GM12875 (cell line): Measurements from ENCODE around the gene VAV3.

Experiments used
- H3K4me3 ChIP-seq: one replicate; pipeline ENCODE4 v1.5.1; 2011; ENCODE audit warnings: low read depth, low read length, control low read depth
- TF ChIP-seq, protein P1 (sequence below): IDR thresholded peaks from 2 replicates; pipeline ENCODE4 v1.5.1; 2011; ENCODE audit warnings: low read depth, mild to moderate bottlenecking, control low read depth, inconsistent platforms, low read length, moderate library complexity, borderline replicate concordance; ENCODE audit not compliant: insufficient read depth

Gene VAV3

DNA sequence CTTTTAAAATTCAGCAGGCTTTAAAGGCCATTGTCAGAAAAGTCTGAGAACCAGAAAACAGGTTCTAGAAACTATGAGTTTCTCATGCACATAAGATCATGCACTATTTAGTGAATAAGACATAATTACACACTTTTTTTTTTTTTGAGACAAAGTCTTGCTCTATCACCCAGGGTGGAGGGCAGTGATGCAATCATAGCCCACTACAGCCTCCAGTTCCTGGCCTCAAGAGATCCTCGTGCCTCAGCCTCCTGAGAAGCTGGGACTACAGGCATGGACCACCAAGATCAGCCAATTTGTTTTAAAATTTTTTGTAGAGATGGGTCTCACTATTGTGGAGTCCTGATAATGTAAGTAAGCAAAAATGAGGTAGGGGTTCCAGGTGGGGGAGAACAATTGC, 134.9 kb downstream of the VAV3 start:
- H3K4me3 ChIP-seq = no peak overlapping the region
- TF ChIP-seq, protein P1, sequence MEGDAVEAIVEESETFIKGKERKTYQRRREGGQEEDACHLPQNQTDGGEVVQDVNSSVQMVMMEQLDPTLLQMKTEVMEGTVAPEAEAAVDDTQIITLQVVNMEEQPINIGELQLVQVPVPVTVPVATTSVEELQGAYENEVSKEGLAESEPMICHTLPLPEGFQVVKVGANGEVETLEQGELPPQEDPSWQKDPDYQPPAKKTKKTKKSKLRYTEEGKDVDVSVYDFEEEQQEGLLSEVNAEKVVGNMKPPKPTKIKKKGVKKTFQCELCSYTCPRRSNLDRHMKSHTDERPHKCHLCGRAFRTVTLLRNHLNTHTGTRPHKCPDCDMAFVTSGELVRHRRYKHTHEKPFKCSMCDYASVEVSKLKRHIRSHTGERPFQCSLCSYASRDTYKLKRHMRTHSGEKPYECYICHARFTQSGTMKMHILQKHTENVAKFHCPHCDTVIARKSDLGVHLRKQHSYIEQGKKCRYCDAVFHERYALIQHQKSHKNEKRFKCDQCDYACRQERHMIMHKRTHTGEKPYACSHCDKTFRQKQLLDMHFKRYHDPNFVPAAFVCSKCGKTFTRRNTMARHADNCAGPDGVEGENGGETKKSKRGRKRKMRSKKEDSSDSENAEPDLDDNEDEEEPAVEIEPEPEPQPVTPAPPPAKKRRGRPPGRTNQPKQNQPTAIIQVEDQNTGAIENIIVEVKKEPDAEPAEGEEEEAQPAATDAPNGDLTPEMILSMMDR = no peak

DNA sequence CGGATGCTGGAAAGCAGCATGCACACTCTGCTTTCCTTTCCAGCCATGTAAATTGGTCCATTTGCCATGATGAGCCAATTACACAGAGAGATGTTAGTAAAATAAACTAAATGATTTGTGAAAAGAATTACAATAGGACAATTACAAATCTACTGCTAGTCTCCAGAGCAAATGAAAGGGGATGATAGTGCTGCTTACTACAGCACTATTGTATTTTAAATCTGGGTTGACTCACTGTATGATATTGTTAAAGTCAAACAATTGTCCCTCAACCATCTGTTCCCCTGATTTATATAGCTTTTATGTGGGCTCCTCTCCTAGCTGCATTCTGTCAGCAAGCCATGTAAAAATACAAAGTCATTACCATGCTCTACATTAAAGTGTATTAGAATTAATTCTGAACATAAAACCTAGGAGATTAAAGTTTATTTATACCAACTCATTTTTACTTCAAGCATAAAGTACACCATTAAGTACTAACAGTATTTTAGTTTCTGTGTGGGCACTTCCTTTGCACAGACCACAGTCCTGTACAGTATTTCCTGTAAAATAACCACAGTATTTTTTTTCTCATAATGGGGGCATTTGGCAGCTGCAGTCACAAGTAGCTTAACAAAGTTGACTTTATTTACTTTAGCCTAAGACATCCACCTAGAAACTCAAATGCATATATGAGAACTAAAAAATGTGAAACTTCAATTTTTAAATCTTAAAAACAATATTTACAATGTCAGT, 135.8 kb downstream of the VAV3 start:
- TF ChIP-seq, protein P1 = no peak
- H3K4me3 ChIP-seq = no peak overlapping the region

DNA sequence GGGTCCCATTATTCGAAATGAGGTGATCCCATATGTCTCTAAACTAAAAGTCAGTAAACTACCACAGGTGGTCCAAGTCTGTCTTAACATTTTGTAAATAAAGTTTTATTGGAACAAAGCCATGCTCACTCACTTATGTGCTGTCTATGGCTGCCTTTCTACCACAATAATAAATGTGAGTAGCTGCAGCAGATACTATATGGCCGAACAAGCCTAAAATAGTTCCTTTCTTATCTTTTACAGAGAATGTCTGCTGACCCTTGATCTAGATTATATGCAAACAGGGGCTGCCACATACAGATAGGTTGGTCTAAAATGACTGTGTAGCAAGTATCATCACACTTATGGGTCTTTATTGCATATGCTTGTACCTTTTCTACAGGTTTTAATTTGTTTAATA, 140.0 kb downstream of the VAV3 start:
- no peak overlapping the region for H3K4me3 ChIP-seq
- TF ChIP-seq, protein P1 = no peak

DNA sequence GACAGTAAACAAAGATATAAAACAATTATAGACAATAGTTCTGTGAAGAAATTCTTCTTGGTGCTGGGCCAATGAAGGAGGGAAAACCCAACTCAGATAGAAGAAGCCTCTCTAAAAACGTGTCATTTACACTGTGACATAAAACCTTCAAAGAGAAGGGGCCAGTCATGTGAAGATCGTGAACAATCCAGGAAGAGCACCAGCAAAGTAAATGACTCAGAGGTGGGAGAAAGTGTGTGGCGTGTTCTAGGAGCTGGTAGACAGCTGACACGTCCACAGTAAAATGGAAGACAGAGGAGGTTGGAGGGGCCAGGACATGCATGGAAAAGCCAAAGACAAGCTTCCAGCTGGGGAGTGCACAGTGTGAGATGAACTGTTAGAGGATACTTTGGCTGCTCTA, 143.6 kb downstream of the VAV3 start:
- H3K4me3 ChIP-seq = no peak overlapping the region
- TF ChIP-seq, protein P1 = no peak

DNA sequence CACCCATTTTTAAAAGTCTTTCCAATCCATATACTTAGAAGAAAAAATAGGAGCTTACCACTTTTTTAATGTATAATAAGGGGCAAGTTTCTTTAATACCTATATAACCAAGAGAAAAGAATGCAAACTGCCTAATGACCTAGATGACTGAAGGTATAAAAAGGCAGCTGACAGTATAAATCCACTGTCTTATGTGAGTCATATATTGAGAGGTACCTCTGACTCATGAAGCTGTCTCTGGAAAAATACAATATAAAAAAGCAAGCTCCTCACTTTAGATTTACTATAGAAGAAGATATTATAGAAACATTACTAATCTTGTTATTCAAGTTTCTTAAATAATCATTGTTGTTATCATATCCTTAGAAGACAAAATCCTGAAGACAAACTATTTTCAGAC, 144.2 kb downstream of the VAV3 start:
- TF ChIP-seq, protein P1 = no peak

DNA sequence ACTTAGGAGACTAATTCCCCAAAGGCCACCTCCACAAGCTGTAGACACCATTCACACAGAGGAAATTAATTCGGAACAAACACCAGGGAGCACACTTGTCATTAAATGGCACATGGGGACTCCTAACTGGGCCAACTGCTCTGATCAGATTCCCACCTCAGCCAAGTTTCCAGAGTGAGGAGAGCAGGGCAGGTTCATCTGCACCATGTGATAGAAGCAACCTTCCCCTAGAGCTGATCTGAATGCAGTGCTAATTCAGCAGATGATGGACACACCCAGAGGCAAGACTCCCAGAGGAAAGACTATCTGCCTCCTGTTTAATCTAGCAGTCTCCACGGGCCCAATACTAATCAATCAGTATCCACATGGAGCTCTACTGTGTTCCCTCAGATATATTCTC, 147.0 kb downstream of the VAV3 start:
- H3K4me3 ChIP-seq = no peak overlapping the region
- TF ChIP-seq, protein P1 = no peak

More for the DNA sequence above, 144.2 kb downstream of the VAV3 start:
- H3K4me3 ChIP-seq = no peak overlapping the region

DNA sequence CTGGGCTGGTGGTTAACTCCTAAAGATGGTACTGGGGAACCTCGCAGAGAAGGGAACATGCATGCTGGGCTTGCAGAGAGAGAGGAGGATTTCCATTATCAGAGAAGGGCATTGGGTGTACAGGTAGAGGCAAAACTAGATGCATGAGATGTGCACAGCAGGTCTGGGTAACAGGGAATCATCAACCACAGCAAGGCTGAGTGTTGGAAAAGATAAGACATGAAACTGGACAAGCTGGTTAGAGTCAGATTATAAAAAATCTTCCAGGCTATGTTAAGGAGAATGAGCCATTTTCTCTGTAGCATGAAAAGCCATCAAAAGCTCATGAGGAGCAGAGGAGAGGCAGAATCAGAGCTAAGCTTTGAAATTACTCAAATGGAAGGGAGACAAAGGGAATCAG, 147.8 kb downstream of the VAV3 start:
- H3K4me3 ChIP-seq = no peak overlapping the region
- TF ChIP-seq, protein P1 = no peak
